ENCODE results near the gene CCDC9B.
A peak's percentile ranks its signal among the peaks of the same experiment; 100 is the strongest.

The CCDC9B gene

GRCh38 chr15:40368719-40369473 is 28.2 kb upstream of the CCDC9B start:
- Mint-ChIP-seq H3K4me3 (peak overlapping the region; percentile 7), H3K36me3 (ENCODE audit: low read depth) (no peaks in the 10 kb centered on the region), H3K4me1 (peaks cover 23% of the 10 kb centered on the region), H3K27ac (no peak overlapping the region), H3K27me3 (no peaks in the 10 kb centered on the region), H3K9me3 (no peaks in the 10 kb centered on the region)
- ATAC-seq: no peak
- DNase-seq: no peak

DNA sequence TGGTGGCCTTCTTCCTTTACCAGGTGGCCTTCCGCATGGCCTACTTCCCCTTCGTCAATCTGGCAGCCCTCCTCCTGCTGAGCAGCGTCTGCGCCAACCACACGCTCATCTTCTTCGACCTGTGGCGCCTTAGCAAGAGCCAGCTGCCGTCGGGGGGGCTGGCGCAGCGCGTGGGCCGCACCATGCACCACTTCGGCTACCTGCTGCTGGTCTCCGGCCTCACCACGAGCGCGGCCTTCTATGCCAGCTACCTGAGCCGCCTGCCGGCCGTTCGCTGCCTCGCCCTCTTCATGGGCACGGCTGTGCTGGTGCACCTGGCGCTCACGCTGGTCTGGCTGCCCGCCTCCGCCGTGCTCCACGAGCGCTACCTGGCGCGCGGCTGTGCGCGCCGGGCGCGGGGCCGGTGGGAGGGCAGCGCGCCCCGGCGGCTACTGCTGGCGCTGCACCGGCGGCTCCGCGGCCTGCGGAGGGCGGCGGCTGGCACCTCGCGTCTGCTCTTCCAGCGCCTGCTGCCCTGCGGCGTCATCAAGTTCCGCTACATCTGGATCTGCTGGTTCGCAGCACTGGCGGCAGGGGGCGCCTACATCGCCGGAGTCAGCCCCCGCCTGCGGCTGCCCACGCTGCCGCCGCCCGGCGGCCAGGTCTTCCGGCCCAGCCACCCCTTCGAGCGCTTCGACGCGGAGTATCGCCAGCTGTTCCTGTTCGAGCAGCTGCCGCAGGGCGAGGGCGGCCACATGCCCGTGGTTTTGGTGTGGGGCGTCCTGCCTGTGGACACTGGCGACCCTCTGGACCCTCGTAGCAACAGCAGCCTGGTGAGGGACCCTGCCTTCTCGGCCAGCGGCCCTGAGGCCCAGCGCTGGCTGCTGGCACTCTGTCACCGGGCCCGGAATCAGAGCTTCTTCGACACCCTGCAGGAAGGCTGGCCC is 27.2 kb upstream of the CCDC9B start:
- H3K4me3 Mint-ChIP-seq: peak overlapping the region; percentile 81
- H3K27me3 Mint-ChIP-seq: no peaks in the 10 kb centered on the region
- H3K27ac Mint-ChIP-seq: peak overlapping the region; percentile 70
- ATAC-seq: peak; percentile 89
- H3K36me3 Mint-ChIP-seq (ENCODE audit: low read depth): no peaks in the 10 kb centered on the region
- no peaks in the 10 kb centered on the region for H3K9me3 Mint-ChIP-seq
- peaks cover 23% of the 10 kb centered on the region for H3K4me1 Mint-ChIP-seq
- DNase-seq: peak; percentile 85

DNA sequence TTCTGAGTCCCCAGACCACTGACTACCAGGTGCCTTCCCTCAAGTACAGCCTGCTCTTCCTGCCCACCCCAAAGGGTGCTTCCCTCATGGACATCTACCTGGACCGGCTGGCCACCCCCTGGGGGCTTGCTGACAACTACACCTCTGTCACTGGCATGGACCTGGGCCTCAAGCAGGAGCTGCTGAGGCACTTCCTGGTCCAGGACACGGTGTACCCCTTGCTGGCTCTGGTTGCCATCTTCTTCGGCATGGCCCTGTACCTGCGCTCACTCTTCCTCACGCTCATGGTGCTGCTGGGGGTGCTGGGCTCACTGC is 26.6 kb upstream of the CCDC9B start:
- ATAC-seq: no peak
- Mint-ChIP-seq H3K9me3 (no peaks in the 10 kb centered on the region), H3K4me1 (peaks cover 23% of the 10 kb centered on the region)

GRCh38 chr15:40366457-40367370 is 26.0 kb upstream of the CCDC9B start:
- DNase-seq: no peak
- Mint-ChIP-seq H3K4me3 (peak overlapping the region; percentile 81), H3K27me3 (no peaks in the 10 kb centered on the region), H3K4me1 (peaks cover 23% of the 10 kb centered on the region), H3K36me3 (ENCODE audit: low read depth) (no peaks in the 10 kb centered on the region), H3K27ac (no peak overlapping the region), H3K9me3 (no peaks in the 10 kb centered on the region)
- no peak for ATAC-seq

More for the DNA sequence above, 26.6 kb upstream of the CCDC9B start:
- peak overlapping the region; percentile 81 for H3K4me3 Mint-ChIP-seq
- DNase-seq: no peak
- H3K36me3 Mint-ChIP-seq (ENCODE audit: low read depth): no peaks in the 10 kb centered on the region
- peak overlapping the region; percentile 70 for H3K27ac Mint-ChIP-seq
- H3K27me3 Mint-ChIP-seq: no peaks in the 10 kb centered on the region

- H3K27ac Mint-ChIP-seq: no peak overlapping the region
- no peak overlapping the region for H3K4me3 Mint-ChIP-seq
Observed at GRCh38 chr15:40365624-40366456, 25.1 kb upstream of the CCDC9B start.

DNA sequence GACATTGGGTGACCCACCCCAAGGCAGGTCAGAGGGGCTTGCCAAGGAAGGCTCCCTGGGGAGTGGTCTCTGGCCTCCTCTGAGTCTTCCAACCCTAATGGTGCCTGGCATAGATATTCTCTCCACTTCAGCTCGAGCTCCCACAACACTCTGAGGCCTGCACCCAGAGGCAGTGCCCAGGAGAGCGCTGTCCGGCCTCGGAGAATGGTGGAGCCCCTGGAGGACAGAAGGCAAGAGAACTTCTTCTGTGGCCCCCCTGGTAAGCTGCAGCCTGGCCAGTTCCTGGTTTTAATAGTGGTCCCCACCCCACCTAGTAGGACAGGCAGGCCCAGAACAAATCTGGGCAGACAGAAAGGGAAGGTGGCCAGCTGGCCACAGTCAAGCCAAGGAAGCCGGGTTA is 24.3 kb upstream of the CCDC9B start:
- Mint-ChIP-seq H3K27me3 (no peaks in the 10 kb centered on the region), H3K27ac (no peak overlapping the region), H3K4me3 (no peak overlapping the region), H3K36me3 (ENCODE audit: low read depth) (no peaks in the 10 kb centered on the region), H3K9me3 (no peaks in the 10 kb centered on the region), H3K4me1 (peaks cover 23% of the 10 kb centered on the region)
- DNase-seq (no peak), ATAC-seq (no peak)

More at GRCh38 chr15:40365624-40366456, 25.1 kb upstream of the CCDC9B start:
- no peak for ATAC-seq
- Mint-ChIP-seq H3K9me3 (no peaks in the 10 kb centered on the region), H3K4me1 (peaks cover 23% of the 10 kb centered on the region), H3K27me3 (no peaks in the 10 kb centered on the region), H3K36me3 (ENCODE audit: low read depth) (no peaks in the 10 kb centered on the region)
- no peak for DNase-seq

DNA sequence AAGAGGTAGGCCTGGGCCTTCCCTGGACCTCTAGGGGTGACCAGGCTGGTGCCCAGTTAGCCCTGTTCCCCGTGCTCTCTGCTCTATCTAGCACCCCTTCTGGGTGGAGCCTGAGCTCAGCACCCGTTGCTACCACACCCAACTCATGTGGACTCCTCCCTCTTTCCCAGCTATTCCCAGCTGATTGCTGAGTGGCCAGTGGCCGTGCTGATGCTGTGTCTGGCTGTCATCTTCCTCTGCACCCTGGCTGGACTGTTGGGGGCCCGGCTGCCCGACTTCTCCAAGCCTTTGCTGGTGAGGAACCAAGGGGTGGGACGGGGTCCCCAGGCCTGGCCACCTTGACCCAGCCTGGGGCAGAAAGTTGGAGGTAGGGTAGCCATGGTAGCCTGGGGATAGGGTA is 23.5 kb upstream of the CCDC9B start:
- no peaks in the 10 kb centered on the region for H3K9me3 Mint-ChIP-seq
- DNase-seq (no peak), ATAC-seq (no peak)
- H3K36me3 Mint-ChIP-seq (ENCODE audit: low read depth): no peaks in the 10 kb centered on the region
- H3K4me3 Mint-ChIP-seq: no peak overlapping the region
- no peaks in the 10 kb centered on the region for H3K27me3 Mint-ChIP-seq
- no peak overlapping the region for H3K27ac Mint-ChIP-seq
- H3K4me1 Mint-ChIP-seq: peaks cover 23% of the 10 kb centered on the region

DNA sequence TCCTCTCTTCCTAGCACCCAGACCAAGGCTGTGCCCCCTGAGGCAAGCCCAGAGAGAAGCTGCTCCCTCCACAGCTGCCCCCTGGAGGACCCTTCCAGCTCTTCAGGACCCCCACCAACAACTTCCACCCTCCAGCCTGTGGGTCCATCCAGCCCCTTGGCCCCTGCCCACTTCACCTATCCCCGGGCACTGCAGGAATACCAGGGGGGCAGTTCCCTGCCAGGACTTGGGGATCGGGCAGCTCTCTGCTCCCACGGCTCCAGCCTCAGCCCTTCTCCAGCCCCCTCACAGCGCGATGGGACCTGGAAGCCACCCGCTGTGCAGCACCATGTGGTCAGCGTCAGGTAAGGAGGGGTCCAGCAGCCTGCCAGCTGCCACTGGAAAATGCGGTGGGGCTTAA is 22.9 kb upstream of the CCDC9B start:
- Mint-ChIP-seq H3K27me3 (no peaks in the 10 kb centered on the region), H3K36me3 (ENCODE audit: low read depth) (no peaks in the 10 kb centered on the region), H3K4me1 (peaks cover 29% of the 10 kb centered on the region), H3K27ac (no peak overlapping the region), H3K9me3 (no peaks in the 10 kb centered on the region), H3K4me3 (no peak overlapping the region)
- ATAC-seq (no peak), DNase-seq (no peak)

DNA sequence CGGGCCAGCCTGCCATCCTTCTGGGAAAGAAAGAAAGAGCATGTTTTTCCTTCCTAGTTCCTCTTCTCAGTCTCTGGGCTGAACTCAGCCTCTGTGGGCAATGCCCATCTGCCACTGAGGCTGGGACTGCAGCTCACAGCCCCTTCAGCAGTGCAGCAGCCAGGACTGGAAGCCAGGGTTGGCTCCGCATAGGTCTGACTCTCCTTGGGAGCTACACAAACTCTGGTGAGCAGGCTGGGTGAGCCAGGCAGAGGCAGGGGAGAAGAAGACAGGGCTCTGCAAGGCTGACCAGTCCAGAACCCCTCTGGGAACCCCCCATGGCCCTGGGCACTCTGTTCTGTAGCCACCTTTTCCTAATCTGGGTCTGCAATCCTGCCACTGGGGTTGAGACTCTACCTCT is 20.9 kb upstream of the CCDC9B start:
- no peaks in the 10 kb centered on the region for H3K9me3 Mint-ChIP-seq
- H3K4me1 Mint-ChIP-seq: peaks cover 18% of the 10 kb centered on the region
- H3K27ac Mint-ChIP-seq: no peak overlapping the region
- no peak overlapping the region for H3K4me3 Mint-ChIP-seq
- no peak for ATAC-seq
- no peak for DNase-seq
- no peaks in the 10 kb centered on the region for H3K36me3 Mint-ChIP-seq (ENCODE audit: low read depth)
- H3K27me3 Mint-ChIP-seq: no peaks in the 10 kb centered on the region

GRCh38 chr15:40360015-40360414 is 19.3 kb upstream of the CCDC9B start:
- DNase-seq (no peak), ATAC-seq (no peak)
- no peak overlapping the region for H3K27ac Mint-ChIP-seq
- no peaks in the 10 kb centered on the region for H3K27me3 Mint-ChIP-seq
- peaks cover 7% of the 10 kb centered on the region for H3K4me1 Mint-ChIP-seq
- no peaks in the 10 kb centered on the region for H3K9me3 Mint-ChIP-seq
- H3K36me3 Mint-ChIP-seq (ENCODE audit: low read depth): no peaks in the 10 kb centered on the region
- no peak overlapping the region for H3K4me3 Mint-ChIP-seq

- Mint-ChIP-seq H3K27me3 (no peaks in the 10 kb centered on the region), H3K36me3 (ENCODE audit: low read depth) (no peaks in the 10 kb centered on the region), H3K9me3 (no peaks in the 10 kb centered on the region), H3K4me1 (peaks cover 7% of the 10 kb centered on the region), H3K4me3 (peak overlapping the region; percentile 72), H3K27ac (no peak overlapping the region)
- ATAC-seq (peak; percentile 14), DNase-seq (peak; percentile 23)
Observed at GRCh38 chr15:40358471-40359353, 18.0 kb upstream of the CCDC9B start.

GRCh38 chr15:40357723-40358470 is 17.2 kb upstream of the CCDC9B start, which contains the start of gene DISP2:
Gene DISP2, plus strand, starts transcription at chr15:40358219. Its CDS starts 103 bp downstream, at chr15:40358322.
- Mint-ChIP-seq H3K27ac (no peak within 1 kb of the TSS), H3K36me3 (ENCODE audit: low read depth) (no peaks in the 10 kb centered on the region), H3K4me3 (peak within 1 kb of the TSS; percentile 72), H3K27me3 (no peaks in the 10 kb centered on the region), H3K4me1 (peaks cover 7% of the 10 kb centered on the region), H3K9me3 (no peaks in the 10 kb centered on the region)
- ATAC-seq: peak; percentile 90
- DNase-seq: peak; percentile 95

Measured in activated naive CD8-positive, alpha-beta T cell treated with anti-CD3 and anti-CD28 coated beads, Interleukin-2, amount 50 U/mL, for 24 hours (primary cell).